ENCODE data around the gene GLB1L3.

The GLB1L3 gene, protein sequence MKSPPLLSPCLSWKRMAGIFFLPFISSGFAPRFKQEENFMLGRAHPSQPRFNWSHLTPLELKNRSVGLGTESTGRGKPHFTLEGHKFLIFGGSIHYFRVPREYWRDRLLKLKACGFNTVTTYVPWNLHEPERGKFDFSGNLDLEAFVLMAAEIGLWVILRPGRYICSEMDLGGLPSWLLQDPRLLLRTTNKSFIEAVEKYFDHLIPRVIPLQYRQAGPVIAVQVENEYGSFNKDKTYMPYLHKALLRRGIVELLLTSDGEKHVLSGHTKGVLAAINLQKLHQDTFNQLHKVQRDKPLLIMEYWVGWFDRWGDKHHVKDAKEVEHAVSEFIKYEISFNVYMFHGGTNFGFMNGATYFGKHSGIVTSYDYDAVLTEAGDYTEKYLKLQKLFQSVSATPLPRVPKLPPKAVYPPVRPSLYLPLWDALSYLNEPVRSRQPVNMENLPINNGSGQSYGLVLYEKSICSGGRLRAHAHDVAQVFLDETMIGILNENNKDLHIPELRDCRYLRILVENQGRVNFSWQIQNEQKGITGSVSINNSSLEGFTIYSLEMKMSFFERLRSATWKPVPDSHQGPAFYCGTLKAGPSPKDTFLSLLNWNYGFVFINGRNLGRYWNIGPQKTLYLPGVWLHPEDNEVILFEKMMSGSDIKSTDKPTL
- total RNA-seq: 1.3 to 4.1 (median 2.4) reads per million in 3 donors

DNA sequence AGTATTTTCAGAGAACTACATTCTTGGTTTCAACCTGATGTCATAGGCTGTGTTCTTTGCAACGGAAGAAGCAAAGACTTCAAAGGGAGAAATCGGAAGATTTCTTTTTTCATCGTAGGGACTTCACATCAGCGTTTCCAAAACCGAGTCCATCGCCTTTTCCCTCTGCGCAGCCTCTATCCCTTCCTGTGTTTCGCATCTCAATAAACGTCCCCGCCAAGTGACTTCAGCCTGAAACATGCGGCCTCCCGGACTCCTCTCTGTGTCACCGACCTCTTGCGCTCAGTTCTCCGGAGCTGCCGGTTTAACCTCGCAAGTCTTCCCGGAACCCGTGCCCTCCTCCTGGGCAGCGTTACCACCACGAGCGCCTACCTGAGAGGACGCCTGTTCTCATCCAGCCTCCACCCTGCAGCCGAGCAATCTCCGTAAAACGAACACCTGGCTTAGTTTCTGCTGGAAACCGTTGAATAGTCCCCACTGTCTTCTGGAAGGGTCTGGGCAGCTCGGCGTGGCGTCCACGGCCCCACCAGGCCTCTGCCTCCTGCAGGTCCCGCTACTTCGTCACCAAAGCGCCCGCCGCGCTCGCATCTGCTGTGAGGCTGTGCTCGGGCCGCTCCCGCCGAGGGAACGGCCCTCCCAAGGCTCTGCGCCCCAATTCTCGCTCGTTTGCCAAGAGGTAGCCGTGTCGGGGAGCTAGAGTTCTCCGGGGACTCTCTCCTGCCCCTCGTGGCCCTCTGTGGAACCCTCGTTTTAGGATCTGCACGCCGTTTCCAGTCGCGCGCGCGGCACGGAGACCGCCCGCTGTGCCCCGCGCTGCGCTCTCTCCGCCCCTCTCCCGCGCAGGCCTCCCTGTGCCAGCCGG is at the start of gene GLB1L3:
GLB1L3 (plus strand) TSS at position 846 of the 862 bp plus-strand sequence. CDS start 362 bp downstream, outside the sequence.
- Histone ChIP-seq H3K4me3 (ENCODE audit: insufficient read depth, low read depth, low read length, poor library complexity, severe bottlenecking) (peak within 1 kb of the TSS; percentile 80), H3K36me3 (ENCODE audit: control insufficient read depth, insufficient read depth, low read length) (no peaks in the 10 kb centered on the region), H3K27ac (ENCODE audit: insufficient read depth, low read length, poor library complexity, severe bottlenecking) (peak within 1 kb of the TSS; percentile 54), H3K9me3 (ENCODE audit: control insufficient read depth, low read length) (no peaks in the 10 kb centered on the region), H3K27me3 (replicated peaks; ENCODE audit: control insufficient read depth, insufficient read depth, low read length, poor library complexity, severe bottlenecking) (no peaks in the 10 kb centered on the region), H3K4me1 (ENCODE audit: control insufficient read depth, insufficient read depth, low read length, poor library complexity, severe bottlenecking) (peaks cover 26% of the 10 kb centered on the region)
- peak; percentile 53 to 66 (median 63) for DNase-seq

DNA sequence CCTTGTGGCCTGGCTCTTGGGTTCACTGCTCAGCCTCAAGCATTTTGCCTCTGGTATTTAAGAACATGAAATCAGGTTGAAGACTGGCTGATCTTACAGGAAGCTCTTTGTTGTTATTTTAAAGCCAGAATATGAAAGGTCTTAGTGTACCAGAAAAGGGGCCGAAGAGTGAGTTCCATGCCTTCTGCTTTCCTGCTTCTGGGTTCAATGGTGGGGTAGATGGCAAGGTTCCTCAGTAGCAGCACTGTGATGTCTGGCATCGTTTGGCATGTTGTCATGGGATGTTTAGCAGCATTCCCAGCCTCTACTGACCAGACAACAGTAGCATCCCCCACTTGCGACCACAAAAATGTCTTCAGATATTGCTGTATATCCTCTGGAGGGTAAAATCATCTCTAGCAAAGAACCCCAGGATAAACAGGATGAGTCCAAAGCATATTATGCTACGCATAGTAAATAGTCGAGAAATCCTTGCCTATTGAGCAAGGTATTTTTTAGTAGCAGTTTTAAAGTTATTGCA is 49.3 kb upstream of the GLB1L3 start:
- no peak overlapping the region for H3K4me3 ChIP-seq (ENCODE audit: insufficient read depth, low read depth, low read length, poor library complexity, severe bottlenecking)
- no peaks in the 10 kb centered on the region for H3K36me3 ChIP-seq (ENCODE audit: control insufficient read depth, insufficient read depth, low read length)
- no peaks in the 10 kb centered on the region for H3K27me3 ChIP-seq (replicated peaks; ENCODE audit: control insufficient read depth, insufficient read depth, low read length, poor library complexity, severe bottlenecking)
- no peak for DNase-seq
- no peak overlapping the region for H3K27ac ChIP-seq (ENCODE audit: insufficient read depth, low read length, poor library complexity, severe bottlenecking)
- H3K4me1 ChIP-seq (ENCODE audit: control insufficient read depth, insufficient read depth, low read length, poor library complexity, severe bottlenecking): peaks cover 47% of the 10 kb centered on the region
- no peaks in the 10 kb centered on the region for H3K9me3 ChIP-seq (ENCODE audit: control insufficient read depth, low read length)

DNA sequence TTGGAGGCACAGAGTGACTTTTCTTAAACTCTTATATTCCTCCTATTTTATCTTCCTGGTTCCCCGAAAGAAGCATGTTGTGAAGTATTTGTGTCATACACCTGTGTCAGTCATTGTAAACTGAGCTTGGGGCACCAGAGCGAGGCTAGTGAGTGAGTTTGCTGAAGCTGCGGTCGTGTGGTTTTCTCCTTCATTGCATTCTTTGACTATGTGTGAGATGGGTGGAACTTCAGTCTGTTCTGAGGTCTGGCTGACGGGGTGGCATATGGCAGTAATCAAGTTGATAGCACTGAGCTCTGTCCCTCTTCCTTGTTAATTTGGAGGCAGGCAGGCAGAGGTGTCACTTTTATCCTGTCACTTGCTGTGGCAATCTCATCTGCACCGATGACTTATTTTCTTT is 47.6 kb upstream of the GLB1L3 start:
- H3K27ac ChIP-seq (ENCODE audit: insufficient read depth, low read length, poor library complexity, severe bottlenecking): no peak overlapping the region
- no peak for DNase-seq
- H3K4me3 ChIP-seq (ENCODE audit: insufficient read depth, low read depth, low read length, poor library complexity, severe bottlenecking): no peak overlapping the region
- H3K36me3 ChIP-seq (ENCODE audit: control insufficient read depth, insufficient read depth, low read length): no peaks in the 10 kb centered on the region
- no peaks in the 10 kb centered on the region for H3K27me3 ChIP-seq (replicated peaks; ENCODE audit: control insufficient read depth, insufficient read depth, low read length, poor library complexity, severe bottlenecking)
- no peaks in the 10 kb centered on the region for H3K9me3 ChIP-seq (ENCODE audit: control insufficient read depth, low read length)
- peaks cover 43% of the 10 kb centered on the region for H3K4me1 ChIP-seq (ENCODE audit: control insufficient read depth, insufficient read depth, low read length, poor library complexity, severe bottlenecking)

DNA sequence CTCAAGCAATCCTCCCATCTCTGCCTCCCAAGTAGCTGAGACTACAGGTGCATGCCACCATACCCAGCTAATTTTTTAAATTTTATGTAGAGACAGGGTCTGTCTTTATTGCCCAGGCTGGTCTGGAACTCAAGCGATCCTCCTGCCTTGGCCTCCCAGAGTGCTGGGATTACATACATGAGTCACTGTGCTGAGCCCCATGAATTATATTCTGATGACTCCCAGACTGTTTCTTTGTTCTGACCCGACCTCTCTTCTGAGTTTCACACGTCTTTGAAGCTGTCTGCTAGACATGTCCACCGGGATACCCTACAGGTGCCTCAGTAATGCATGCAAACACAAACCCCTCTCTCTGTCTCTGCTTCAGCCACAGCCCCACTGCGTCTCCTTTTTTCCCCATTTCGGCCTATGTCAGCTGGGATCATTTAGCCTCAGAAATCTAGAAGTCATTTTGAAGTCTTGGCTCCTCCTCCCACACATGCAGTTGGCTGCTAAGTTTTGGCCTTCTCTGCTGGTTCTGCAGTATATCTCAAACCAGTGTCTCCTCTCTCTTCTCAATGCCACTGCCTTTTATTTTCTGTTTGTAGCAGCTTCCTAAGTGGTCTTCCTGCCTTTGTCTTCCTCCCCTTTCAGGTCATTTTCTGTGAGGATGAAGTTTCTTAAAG is 46.9 kb upstream of the GLB1L3 start:
- no peak overlapping the region for H3K27ac ChIP-seq (ENCODE audit: insufficient read depth, low read length, poor library complexity, severe bottlenecking)
- H3K4me1 ChIP-seq (ENCODE audit: control insufficient read depth, insufficient read depth, low read length, poor library complexity, severe bottlenecking): peaks cover 43% of the 10 kb centered on the region
- H3K9me3 ChIP-seq (ENCODE audit: control insufficient read depth, low read length): no peaks in the 10 kb centered on the region
- no peak overlapping the region for H3K4me3 ChIP-seq (ENCODE audit: insufficient read depth, low read depth, low read length, poor library complexity, severe bottlenecking)
- no peaks in the 10 kb centered on the region for H3K27me3 ChIP-seq (replicated peaks; ENCODE audit: control insufficient read depth, insufficient read depth, low read length, poor library complexity, severe bottlenecking)
- H3K36me3 ChIP-seq (ENCODE audit: control insufficient read depth, insufficient read depth, low read length): no peaks in the 10 kb centered on the region
- no peak for DNase-seq

DNA sequence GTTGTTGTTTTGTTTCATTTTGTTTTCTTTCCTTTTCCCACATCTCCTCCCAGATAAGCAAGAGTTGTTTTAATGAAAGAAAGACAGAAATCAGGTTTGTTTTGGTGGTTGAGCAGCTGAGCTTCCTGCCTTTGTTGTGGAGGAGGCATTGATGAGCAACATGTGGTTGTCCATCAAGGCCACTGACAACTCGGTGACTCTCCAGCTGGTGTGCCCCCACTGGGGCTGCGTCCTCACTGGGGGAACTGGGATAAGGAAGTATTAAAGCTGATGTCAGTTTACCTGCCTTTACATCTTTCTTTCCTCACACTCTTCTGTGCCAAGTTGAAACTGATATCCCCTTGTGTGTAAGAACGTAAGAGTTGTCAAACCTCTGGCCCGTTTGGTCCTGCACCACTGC is 45.8 kb upstream of the GLB1L3 start:
- peaks cover 3% of the 10 kb centered on the region for H3K36me3 ChIP-seq (ENCODE audit: control insufficient read depth, insufficient read depth, low read length)
- H3K4me3 ChIP-seq (ENCODE audit: insufficient read depth, low read depth, low read length, poor library complexity, severe bottlenecking): no peak overlapping the region
- H3K27me3 ChIP-seq (replicated peaks; ENCODE audit: control insufficient read depth, insufficient read depth, low read length, poor library complexity, severe bottlenecking): no peaks in the 10 kb centered on the region
- no peak for DNase-seq
- H3K27ac ChIP-seq (ENCODE audit: insufficient read depth, low read length, poor library complexity, severe bottlenecking): no peak overlapping the region
- H3K9me3 ChIP-seq (ENCODE audit: control insufficient read depth, low read length): no peaks in the 10 kb centered on the region
- H3K4me1 ChIP-seq (ENCODE audit: control insufficient read depth, insufficient read depth, low read length, poor library complexity, severe bottlenecking): peaks cover 39% of the 10 kb centered on the region

DNA sequence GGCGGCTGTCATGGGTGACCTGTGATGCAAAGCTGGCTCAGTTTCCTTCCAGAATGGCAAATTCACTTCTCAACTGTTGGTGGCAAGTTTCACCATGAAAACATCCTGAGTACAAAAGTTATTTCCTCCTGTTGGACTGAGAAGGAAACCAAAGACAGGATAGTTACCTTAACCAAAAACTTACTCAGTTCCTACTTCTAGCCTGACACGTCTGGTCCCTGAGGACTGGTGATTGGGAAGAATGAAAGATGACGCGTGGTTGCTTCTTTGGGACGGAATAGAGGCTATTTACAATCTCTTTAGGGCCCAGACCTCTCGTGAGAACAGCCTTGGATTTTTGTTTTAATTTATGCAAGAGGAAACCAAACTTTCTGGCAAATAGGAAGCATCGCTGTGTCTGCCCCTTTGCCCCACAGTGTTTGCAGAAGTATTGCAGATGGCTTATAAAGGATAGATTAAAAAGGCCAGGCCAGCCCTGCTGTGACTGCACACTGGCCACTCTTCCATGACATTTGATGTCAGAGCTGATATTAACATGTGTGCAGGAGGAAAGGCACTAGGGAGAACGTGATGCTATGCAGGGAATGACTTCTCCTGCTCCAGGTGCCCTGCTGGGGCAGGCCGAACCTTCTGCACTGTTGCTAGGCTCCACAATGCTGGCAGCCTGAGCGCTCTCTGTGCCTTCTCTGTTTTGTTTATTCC is 44.1 kb upstream of the GLB1L3 start:
- no peak overlapping the region for H3K27ac ChIP-seq (ENCODE audit: insufficient read depth, low read length, poor library complexity, severe bottlenecking)
- peaks cover 22% of the 10 kb centered on the region for H3K4me1 ChIP-seq (ENCODE audit: control insufficient read depth, insufficient read depth, low read length, poor library complexity, severe bottlenecking)
- DNase-seq: no peak
- H3K4me3 ChIP-seq (ENCODE audit: insufficient read depth, low read depth, low read length, poor library complexity, severe bottlenecking): no peak overlapping the region
- peaks cover 16% of the 10 kb centered on the region for H3K36me3 ChIP-seq (ENCODE audit: control insufficient read depth, insufficient read depth, low read length)
- no peaks in the 10 kb centered on the region for H3K27me3 ChIP-seq (replicated peaks; ENCODE audit: control insufficient read depth, insufficient read depth, low read length, poor library complexity, severe bottlenecking)
- no peaks in the 10 kb centered on the region for H3K9me3 ChIP-seq (ENCODE audit: control insufficient read depth, low read length)

DNA sequence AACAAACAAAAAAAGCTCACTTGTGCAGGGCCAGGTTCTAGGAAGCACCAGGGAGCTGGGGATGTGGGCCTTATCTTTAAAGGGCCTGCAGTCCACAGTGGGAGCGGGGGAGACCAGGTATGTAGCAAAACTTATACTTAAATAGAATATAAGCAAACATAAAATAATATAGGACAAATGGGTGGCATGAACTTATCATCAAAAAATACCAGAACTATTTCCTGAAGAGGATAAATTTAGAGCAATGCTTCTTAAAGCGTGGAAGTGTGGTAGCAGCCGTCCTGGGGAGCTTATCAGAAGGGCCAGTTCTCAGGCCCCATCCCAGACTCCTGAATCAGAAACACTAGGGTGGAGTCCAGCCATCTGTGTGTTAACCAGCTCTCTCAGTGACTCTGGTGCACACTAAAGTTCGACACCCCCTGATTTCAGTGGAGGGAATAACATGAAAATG is 42.4 kb upstream of the GLB1L3 start:
- no peak for DNase-seq
- peaks cover 15% of the 10 kb centered on the region for H3K4me1 ChIP-seq (ENCODE audit: control insufficient read depth, insufficient read depth, low read length, poor library complexity, severe bottlenecking)
- no peaks in the 10 kb centered on the region for H3K9me3 ChIP-seq (ENCODE audit: control insufficient read depth, low read length)
- no peak overlapping the region for H3K27ac ChIP-seq (ENCODE audit: insufficient read depth, low read length, poor library complexity, severe bottlenecking)
- peaks cover 16% of the 10 kb centered on the region for H3K36me3 ChIP-seq (ENCODE audit: control insufficient read depth, insufficient read depth, low read length)
- H3K27me3 ChIP-seq (replicated peaks; ENCODE audit: control insufficient read depth, insufficient read depth, low read length, poor library complexity, severe bottlenecking): no peaks in the 10 kb centered on the region
- no peak overlapping the region for H3K4me3 ChIP-seq (ENCODE audit: insufficient read depth, low read depth, low read length, poor library complexity, severe bottlenecking)

DNA sequence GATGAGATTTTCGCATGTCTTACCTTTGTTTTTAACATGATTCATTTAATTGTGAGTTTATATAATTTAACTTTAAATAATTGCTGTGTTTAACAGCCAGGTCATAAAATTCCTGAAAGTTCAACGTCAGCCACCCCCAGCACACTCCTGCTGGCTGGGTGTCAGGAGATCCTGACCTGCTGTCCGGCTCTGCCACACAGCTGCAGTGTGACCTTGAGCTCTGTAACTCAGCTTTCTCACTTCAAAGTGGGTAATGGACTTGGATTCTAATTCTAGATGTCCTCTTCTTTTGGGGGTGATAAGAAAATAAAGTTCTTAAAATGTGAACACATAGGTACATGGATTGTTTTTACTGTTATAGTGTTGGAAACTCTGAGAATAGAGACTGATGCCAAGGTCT is 40.8 kb upstream of the GLB1L3 start:
- H3K36me3 ChIP-seq (ENCODE audit: control insufficient read depth, insufficient read depth, low read length): peaks cover 29% of the 10 kb centered on the region
- no peak overlapping the region for H3K4me3 ChIP-seq (ENCODE audit: insufficient read depth, low read depth, low read length, poor library complexity, severe bottlenecking)
- no peaks in the 10 kb centered on the region for H3K27me3 ChIP-seq (replicated peaks; ENCODE audit: control insufficient read depth, insufficient read depth, low read length, poor library complexity, severe bottlenecking)
- no peak overlapping the region for H3K27ac ChIP-seq (ENCODE audit: insufficient read depth, low read length, poor library complexity, severe bottlenecking)
- no peak for DNase-seq
- no peaks in the 10 kb centered on the region for H3K9me3 ChIP-seq (ENCODE audit: control insufficient read depth, low read length)
- H3K4me1 ChIP-seq (ENCODE audit: control insufficient read depth, insufficient read depth, low read length, poor library complexity, severe bottlenecking): peaks cover 3% of the 10 kb centered on the region

All from effector memory CD4-positive, alpha-beta T cell (primary cell).